Activated naive CD4-positive, alpha-beta T cell treated with anti-CD3 and anti-CD28 coated beads, Interleukin-2, amount 50 U/mL, for 72 hours (primary cell): ENCODE measurements around the gene MUC6. TPM values are rescaled to one million over a fixed set of nuclear protein-coding genes. Genes with fewer than 3 reads are reported as not detected.

Experiments
- ATAC-seq, 2 donors: fragments of 150-1000 bp; cut with Tn5 transposase; 2 replicates each; pipeline ENCODE4 v1.10.0; 2021; ENCODE audit warnings: mild to moderate bottlenecking in 2 of 2, moderate library complexity in 2 of 2
- DNase-seq, 2 donors: peaks; one replicate each; pipeline ENCODE4 v3.0.0; 2021 to 2022; ENCODE audit warnings: low spot score in 2 of 2
- H3K27ac Mint-ChIP-seq, 2 donors: one replicate each; pipeline ENCODE4 v1.8.0; 2022; ENCODE audit warnings: mild to moderate bottlenecking in 2 of 2, mixed read lengths in 2 of 2
- H3K36me3 Mint-ChIP-seq, 2 donors: one replicate each; pipeline ENCODE4 v1.8.0; 2022; ENCODE audit warnings: mixed read lengths in 2 of 2
- H3K9me3 Mint-ChIP-seq, 2 donors: one replicate each; pipeline ENCODE4 v1.8.0; 2022; ENCODE audit warnings: mixed read lengths in 2 of 2
- total RNA-seq, 2 donors: library from RNA; stranded (reverse); gene quantifications; one replicate each; pipeline ENCODE4 v1.2.3, GENCODE V29; 2022

The MUC6 gene
- total RNA-seq, 2 donors from 2014 or later: not detected

GRCh38 chr11:995752-996420 lies 40.6 kb downstream of the MUC6 start:
- H3K9me3 Mint-ChIP-seq: no peaks in the 10 kb centered on the region
- ATAC-seq: no peak
- DNase-seq: no peak
- H3K36me3 Mint-ChIP-seq: peaks cover 5 to 7% of the 10 kb centered on the region in 2 donors
- H3K27ac Mint-ChIP-seq: peak overlapping the region; percentile 30 to 90

GRCh38 chr11:995044-995751 lies 41.3 kb downstream of the MUC6 start:
- H3K9me3 Mint-ChIP-seq: no peaks in the 10 kb centered on the region
- ATAC-seq: peak; percentile 43 to 48
- H3K36me3 Mint-ChIP-seq: peaks cover 5% of the 10 kb centered on the region in 2 donors
- DNase-seq: no peak
- H3K27ac Mint-ChIP-seq: peak overlapping the region in 1 of 2 donors; percentile 30

- DNase-seq (no peak), ATAC-seq (no peak)
- no peak overlapping the region for H3K27ac Mint-ChIP-seq
- no peaks in the 10 kb centered on the region for H3K9me3 Mint-ChIP-seq
- peaks cover 5% of the 10 kb centered on the region in 2 donors for H3K36me3 Mint-ChIP-seq
Measured at GRCh38 chr11:993632-994167, 42.8 kb downstream of the MUC6 start.

GRCh38 chr11:992577-992976 lies 43.9 kb downstream of the MUC6 start:
- Mint-ChIP-seq H3K27ac (peak overlapping the region in 1 of 2 donors; percentile 74), H3K36me3 (peaks cover 5 to 14% of the 10 kb centered on the region in 2 donors), H3K9me3 (no peaks in the 10 kb centered on the region)
- DNase-seq (no peak), ATAC-seq (no peak)

GRCh38 chr11:991711-992307 lies 44.7 kb downstream of the MUC6 start:
- Mint-ChIP-seq H3K36me3 (peaks cover 5 to 14% of the 10 kb centered on the region in 2 donors), H3K9me3 (no peaks in the 10 kb centered on the region), H3K27ac (peak overlapping the region in 1 of 2 donors; percentile 74)
- no peak for ATAC-seq
- no peak for DNase-seq

GRCh38 chr11:991034-991433 lies 45.5 kb downstream of the MUC6 start:
- peak overlapping the region; percentile 70 to 74 for H3K27ac Mint-ChIP-seq
- DNase-seq (no peak), ATAC-seq (no peak)
- no peaks in the 10 kb centered on the region for H3K9me3 Mint-ChIP-seq
- H3K36me3 Mint-ChIP-seq: peaks cover 5 to 14% of the 10 kb centered on the region in 2 donors

GRCh38 chr11:990101-990500 lies 46.4 kb downstream of the MUC6 start:
- no peak for ATAC-seq
- H3K9me3 Mint-ChIP-seq: no peaks in the 10 kb centered on the region
- peak overlapping the region; percentile 8 to 74 for H3K27ac Mint-ChIP-seq
- H3K36me3 Mint-ChIP-seq: peaks cover 0 to 12% of the 10 kb centered on the region in 2 donors
- DNase-seq: no peak

- no peak for ATAC-seq
- H3K9me3 Mint-ChIP-seq: no peaks in the 10 kb centered on the region
- no peak for DNase-seq
- peaks cover 0 to 9% of the 10 kb centered on the region in 2 donors for H3K36me3 Mint-ChIP-seq
- H3K27ac Mint-ChIP-seq: no peak overlapping the region
Measured at GRCh38 chr11:987671-988070, 48.8 kb downstream of the MUC6 start.

GRCh38 chr11:986952-987305 lies 49.6 kb downstream of the MUC6 start:
- H3K36me3 Mint-ChIP-seq: peaks cover 0 to 9% of the 10 kb centered on the region in 2 donors
- no peak overlapping the region for H3K27ac Mint-ChIP-seq
- DNase-seq: no peak
- no peak for ATAC-seq
- no peaks in the 10 kb centered on the region for H3K9me3 Mint-ChIP-seq

- no peak for DNase-seq
- Mint-ChIP-seq H3K36me3 (peaks cover 0 to 9% of the 10 kb centered on the region in 2 donors), H3K27ac (peak overlapping the region in 1 of 2 donors; percentile 55), H3K9me3 (no peaks in the 10 kb centered on the region)
- no peak for ATAC-seq
Measured at GRCh38 chr11:986270-986951, 50.1 kb downstream of the MUC6 start.

- Mint-ChIP-seq H3K9me3 (no peaks in the 10 kb centered on the region), H3K27ac (peak overlapping the region in 1 of 2 donors; percentile 55), H3K36me3 (peaks cover 0 to 9% of the 10 kb centered on the region in 2 donors)
- DNase-seq (no peak), ATAC-seq (no peak)
Measured at GRCh38 chr11:985848-986247, 50.7 kb downstream of the MUC6 start.

- no peak for ATAC-seq
- peaks cover 0 to 9% of the 10 kb centered on the region in 2 donors for H3K36me3 Mint-ChIP-seq
- H3K27ac Mint-ChIP-seq: peak overlapping the region in 1 of 2 donors; percentile 55
Measured at GRCh38 chr11:985406-985805, 51.1 kb downstream of the MUC6 start.

GRCh38 chr11:984546-984945 lies 52.0 kb downstream of the MUC6 start:
- no peak overlapping the region for H3K27ac Mint-ChIP-seq
- no peaks in the 10 kb centered on the region for H3K9me3 Mint-ChIP-seq
- DNase-seq (no peak), ATAC-seq (no peak)
- peaks cover 0 to 9% of the 10 kb centered on the region in 2 donors for H3K36me3 Mint-ChIP-seq

More at GRCh38 chr11:985406-985805, 51.1 kb downstream of the MUC6 start:
- no peaks in the 10 kb centered on the region for H3K9me3 Mint-ChIP-seq
- no peak for DNase-seq

GRCh38 chr11:981764-982163 lies 54.8 kb downstream of the MUC6 start:
- no peak for ATAC-seq

GRCh38 chr11:980438-981357 lies 55.8 kb downstream of the MUC6 start:
- peak overlapping the region; percentile 1 to 44 for H3K27ac Mint-ChIP-seq
- DNase-seq (no peak), ATAC-seq (no peak)
- H3K36me3 Mint-ChIP-seq: no peaks in the 10 kb centered on the region
- no peaks in the 10 kb centered on the region for H3K9me3 Mint-ChIP-seq

More at GRCh38 chr11:981764-982163, 54.8 kb downstream of the MUC6 start:
- no peak for DNase-seq
- no peak overlapping the region for H3K27ac Mint-ChIP-seq
- H3K9me3 Mint-ChIP-seq: no peaks in the 10 kb centered on the region
- H3K36me3 Mint-ChIP-seq: no peaks in the 10 kb centered on the region

- H3K27ac Mint-ChIP-seq: peak overlapping the region; percentile 24 to 79
- DNase-seq (no peak), ATAC-seq (no peak)
- H3K36me3 Mint-ChIP-seq: no peaks in the 10 kb centered on the region
- no peaks in the 10 kb centered on the region for H3K9me3 Mint-ChIP-seq
Measured at GRCh38 chr11:978781-979180, 57.7 kb downstream of the MUC6 start.
